C4-2B (cell line): Measurements from ENCODE around the gene CCDC88C.

Experiments used
- H3K27ac ChIP-seq: fragments of 450-650 bp; 2 replicates; pipeline ENCODE4 v1.5.1; 2017
- CTCF ChIP-seq: fragments of 450-650 bp; conservative IDR thresholded peaks from 2 replicates; pipeline ENCODE4 v1.5.1; 2017; ENCODE audit warnings: mild to moderate bottlenecking
- ZFX ChIP-seq: fragments of 450-650 bp; IDR thresholded peaks from 2 replicates; pipeline ENCODE4 v1.6.1; 2017

Gene CCDC88C

DNA sequence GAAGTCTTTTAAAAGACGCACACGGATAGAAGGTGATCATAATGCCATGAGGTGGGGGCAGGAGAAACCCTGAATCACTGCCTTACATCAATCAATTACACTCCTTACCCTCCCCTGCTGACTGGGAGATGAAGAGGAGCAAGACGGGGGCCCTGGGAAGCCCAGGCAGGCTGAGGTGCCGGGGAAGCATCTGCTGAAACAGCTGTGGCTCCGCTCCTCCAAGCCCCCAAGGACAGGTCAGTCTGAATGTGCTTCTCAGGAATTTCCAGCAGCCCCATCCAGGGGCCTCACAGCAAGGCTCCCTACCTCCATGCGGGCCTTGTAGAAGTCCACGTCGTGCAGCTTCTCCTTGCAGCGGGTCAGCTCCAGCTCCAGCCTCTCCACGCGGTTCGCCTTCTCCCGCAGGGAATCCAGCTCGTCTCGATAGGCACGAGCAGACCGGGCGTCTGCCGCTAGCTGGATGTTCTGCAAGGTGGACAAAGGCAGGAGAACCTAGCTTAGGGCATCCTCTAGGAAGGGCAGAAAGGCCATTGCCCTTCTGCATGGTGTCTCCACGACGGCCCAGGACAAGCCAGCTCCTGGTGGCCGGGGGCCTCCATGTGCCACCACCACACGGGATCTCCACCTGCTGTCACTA is 79.8 kb downstream of the CCDC88C start:
- no peak overlapping the region for H3K27ac ChIP-seq
- no peak for TF ChIP-seq CTCF
- no peak for TF ChIP-seq ZFX

- TF ChIP-seq CTCF (no peak), ZFX (no peak)
- no peak overlapping the region for H3K27ac ChIP-seq
Measured at GRCh38 chr14:91336093-91336450, 81.5 kb downstream of the CCDC88C start.

GRCh38 chr14:91335191-91336092 is 82.2 kb downstream of the CCDC88C start:
- no peak overlapping the region for H3K27ac ChIP-seq
- no peak for TF ChIP-seq ZFX
- no peak for TF ChIP-seq CTCF

GRCh38 chr14:91333650-91334039 is 84.0 kb downstream of the CCDC88C start:
- no peak overlapping the region for H3K27ac ChIP-seq
- TF ChIP-seq CTCF, result no peak
- no peak for TF ChIP-seq ZFX

DNA sequence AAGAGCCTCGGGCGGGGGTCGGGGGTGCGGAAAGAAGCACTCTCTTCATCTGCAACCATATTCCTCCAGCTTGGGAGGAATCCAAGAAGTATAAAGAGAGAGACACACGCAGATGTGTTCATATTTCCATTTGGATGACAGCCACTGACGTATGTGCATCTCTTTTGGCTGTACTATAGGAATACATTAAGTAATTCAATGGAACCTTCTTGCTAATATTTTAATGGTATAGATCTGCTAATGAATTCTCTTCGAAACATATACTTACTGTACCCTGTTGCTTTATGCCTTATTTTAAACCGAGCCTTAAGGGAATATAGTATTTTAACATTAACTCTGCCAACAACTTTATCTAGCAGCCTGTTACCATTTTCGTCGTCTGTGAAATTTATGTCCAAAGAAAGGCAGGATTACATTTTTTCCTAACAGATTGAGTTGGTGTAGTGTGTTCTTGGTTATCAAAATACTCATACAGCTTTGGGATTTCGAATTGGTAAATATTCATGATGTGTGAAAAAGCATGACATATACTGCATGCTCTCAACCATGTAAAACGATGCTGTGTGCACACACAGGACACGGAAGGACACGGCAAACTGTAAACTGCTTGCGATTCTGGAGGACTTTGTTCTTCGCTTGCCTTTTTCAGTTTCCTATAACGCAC is 84.5 kb downstream of the CCDC88C start:
- no peak overlapping the region for H3K27ac ChIP-seq
- TF ChIP-seq ZFX, result no peak
- TF ChIP-seq CTCF, result no peak

DNA sequence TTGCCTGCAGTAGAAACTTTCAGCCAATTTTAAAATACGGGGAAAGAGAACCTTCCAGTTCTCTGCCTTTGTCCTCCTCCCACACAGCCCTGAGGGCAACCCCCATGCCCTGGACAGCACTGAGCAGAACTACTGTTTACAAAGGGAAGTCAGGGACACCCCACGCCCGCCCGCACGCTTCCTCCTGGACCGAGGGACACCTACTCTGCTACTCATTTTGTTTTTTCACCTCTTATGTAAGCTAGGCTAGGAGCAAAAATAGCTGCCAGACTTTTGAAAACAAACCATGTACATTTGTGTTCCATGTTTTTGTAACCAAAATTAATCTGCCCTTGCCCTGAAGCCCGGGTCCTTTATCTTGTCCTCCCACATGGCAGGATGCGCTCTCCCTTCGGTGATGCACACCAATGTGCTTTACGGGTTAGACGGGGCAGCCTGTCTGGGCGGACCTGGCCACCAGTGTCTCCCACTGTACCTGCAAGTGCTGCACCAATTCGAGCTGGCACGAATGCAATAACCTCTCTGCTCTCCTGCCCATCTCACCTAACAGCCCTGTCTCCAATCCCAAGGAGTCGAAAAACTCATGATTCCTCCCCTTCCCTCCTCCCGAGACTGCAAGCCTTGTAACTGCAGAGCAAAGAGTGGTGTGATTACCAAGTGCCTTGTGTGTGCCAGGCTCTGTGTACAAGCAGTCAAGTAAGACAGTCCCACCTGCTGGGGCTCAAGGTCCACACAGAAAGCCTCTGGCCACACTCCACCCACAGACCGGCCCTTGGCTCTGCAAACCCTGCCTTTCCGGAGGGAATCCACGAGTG is 85.2 kb downstream of the CCDC88C start:
- TF ChIP-seq CTCF, result no peak
- no peak for TF ChIP-seq ZFX
- H3K27ac ChIP-seq, result no peak overlapping the region
